AG09309 (cell line): ENCODE measurements around the gene BRMS1.
A peak's percentile ranks its signal among the peaks of the same experiment; 100 is the strongest.

Source experiments
- DNase-seq: peaks from one replicate; pipeline ENCODE4 v3.0.0-alpha.2; 2010; ENCODE audit warnings: low read depth
- H3K4me3 ChIP-seq: 2 replicates; pipeline ENCODE4 v1.5.1; 2011; ENCODE audit warnings: mild to moderate bottlenecking, low read depth, low read length, moderate library complexity; ENCODE audit not compliant: control insufficient read depth
- CTCF ChIP-seq: IDR thresholded peaks from 2 replicates; pipeline ENCODE4 v1.5.1; 2011; ENCODE audit warnings: mild to moderate bottlenecking, low read depth, low read length, inconsistent platforms; ENCODE audit not compliant: insufficient read depth, control insufficient read depth; ENCODE audit errors: missing control alignments

Gene BRMS1

GRCh38 chr11:66338276-66339161, 6.4 kb downstream of the BRMS1 start:
- DNase-seq = no peak
- H3K4me3 ChIP-seq = no peak overlapping the region
- no peak for TF ChIP-seq CTCF

GRCh38 chr11:66337103-66337899, 7.6 kb downstream of the BRMS1 start:
- H3K4me3 ChIP-seq = no peak overlapping the region
- no peak for DNase-seq

GRCh38 chr11:66336234-66337102, 8.4 kb downstream of the BRMS1 start, which contains the start of gene RIN1:
Gene RIN1, minus strand, starts transcription at chr11:66336434. Its CDS starts 32 bp downstream, at chr11:66336402.
- DNase-seq = peak; percentile 95
- TF ChIP-seq CTCF = peak; percentile 31
- peak within 1 kb of the TSS; percentile 67 for H3K4me3 ChIP-seq

More at GRCh38 chr11:66337103-66337899, 7.6 kb downstream of the BRMS1 start:
- TF ChIP-seq CTCF = peak; percentile 5

- DNase-seq = no peak
- TF ChIP-seq CTCF = peak; percentile 13
- peak overlapping the region; percentile 67 for H3K4me3 ChIP-seq
Observed at GRCh38 chr11:66335531-66336233, 9.2 kb downstream of the BRMS1 start.

- TF ChIP-seq CTCF = no peak
- peak overlapping the region; percentile 67 for H3K4me3 ChIP-seq
- no peak for DNase-seq
Observed at GRCh38 chr11:66334605-66335442, 10.1 kb downstream of the BRMS1 start.
